ENCODE data around the gene SORBS2.

SORBS2 gene

GRCh38 chr4:185710487-185710995 is 101.5 kb downstream of the SORBS2 start:
- DNase-seq, result no peak

GRCh38 chr4:185709802-185710486 is 102.0 kb downstream of the SORBS2 start:
- peak; percentile 66 for DNase-seq

- peak; percentile 82 for DNase-seq
These were observed 103.6 kb downstream of the SORBS2 start for GRCh38 chr4:185708348-185708747.

- peak; percentile 74 for DNase-seq
These were observed 104.4 kb downstream of the SORBS2 start for GRCh38 chr4:185707622-185708021.

- no peak for DNase-seq
These were observed 109.8 kb downstream of the SORBS2 start for GRCh38 chr4:185702147-185702663.

GRCh38 chr4:185700630-185701029 is 111.4 kb downstream of the SORBS2 start:
- peak; percentile 59 for DNase-seq

GRCh38 chr4:185700048-185700447 is 111.9 kb downstream of the SORBS2 start:
- peak; percentile 35 for DNase-seq

- no peak for DNase-seq
These were observed 114.5 kb downstream of the SORBS2 start for GRCh38 chr4:185697488-185697887.

- DNase-seq, result no peak
These were observed 116.3 kb downstream of the SORBS2 start for GRCh38 chr4:185695743-185696142.

- DNase-seq, result no peak
These were observed 118.3 kb downstream of the SORBS2 start for GRCh38 chr4:185693548-185694215.

GRCh38 chr4:185689407-185689806 is 122.6 kb downstream of the SORBS2 start:
- no peak for DNase-seq

GRCh38 chr4:185685804-185686203 is 126.2 kb downstream of the SORBS2 start:
- peak; percentile 49 for DNase-seq

- DNase-seq, result no peak
These were observed 128.1 kb downstream of the SORBS2 start for GRCh38 chr4:185683896-185684295.

- DNase-seq, result no peak
These were observed 128.8 kb downstream of the SORBS2 start for GRCh38 chr4:185683222-185683621.

GRCh38 chr4:185682236-185682635 is 129.8 kb downstream of the SORBS2 start:
- DNase-seq, result peak; percentile 78

GRCh38 chr4:185681604-185682003 is 130.4 kb downstream of the SORBS2 start:
- no peak for DNase-seq

- DNase-seq, result no peak
These were observed 131.4 kb downstream of the SORBS2 start for GRCh38 chr4:185680617-185681016.

- no peak for DNase-seq
These were observed 132.5 kb downstream of the SORBS2 start for GRCh38 chr4:185679523-185679922.

GRCh38 chr4:185677637-185678314 is 134.2 kb downstream of the SORBS2 start:
- DNase-seq, result no peak

GRCh38 chr4:185672618-185673017 is 139.4 kb downstream of the SORBS2 start:
- DNase-seq, result no peak

- no peak for DNase-seq
These were observed 139.8 kb downstream of the SORBS2 start for GRCh38 chr4:185672151-185672550.

GRCh38 chr4:185671496-185671895 is 140.5 kb downstream of the SORBS2 start:
- DNase-seq, result no peak

GRCh38 chr4:185671066-185671465 is 140.9 kb downstream of the SORBS2 start:
- no peak for DNase-seq

All from fibroblast of skin of scalp (primary cell).